Stomach (tissue), 9 donors: ENCODE measurements around the gene ANKMY2. TPM values are rescaled to one million over a fixed set of nuclear protein-coding genes. Genes with fewer than 3 reads are reported as not detected.

Experiments
- DNase-seq, 2 donors: peaks; one replicate each; pipeline versions ENCODE4 v3.0.0 to v3.0.0-alpha.2; 2013 to 2019
- H3K27ac ChIP-seq, 5 donors: fragments of 200-600 bp in 4 of 5; sonication (generic) in 4 of 5; one replicate each; pipeline ENCODE4 v1.5.1; 2013 to 2019; ENCODE audit warnings: mild to moderate bottlenecking in 1 of 5, moderate library complexity in 1 of 5
- H3K27me3 ChIP-seq, 3 donors: fragments of 200-600 bp; sonication (generic); one replicate each; pipeline ENCODE4 v1.5.1; 2017 to 2019; ENCODE audit warnings: mixed run types in 1 of 3
- H3K36me3 ChIP-seq, 4 donors: fragments of 200-600 bp; sonication (generic); 1 replicate in 3 of 4; 2 replicates in 1 of 4; pipeline ENCODE4 v1.5.1; 2016 to 2019
- H3K4me1 ChIP-seq, 4 donors: fragments of 200-600 bp; sonication (generic); one replicate each; pipeline ENCODE4 v1.5.1; 2016 to 2019
- H3K4me3 ChIP-seq, 4 donors: fragments of 200-600 bp; sonication (generic) in 3 of 4; one replicate each; pipeline ENCODE4 v1.5.1; 2016 to 2019; ENCODE audit warnings: mild to moderate bottlenecking in 1 of 4
- H3K9me3 ChIP-seq, 4 donors: fragments of 200-600 bp; sonication (generic); one replicate each; pipeline ENCODE4 v1.5.1; 2016 to 2019
- CTCF ChIP-seq, 7 experiments: fragments of 450-650 bp in 4 of 7; fragments of 200-600 bp in 3 of 7; sonication (generic) in 3 of 7; IDR thresholded peaks; one replicate each; pipeline ENCODE4 v1.5.1; 2016 to 2019; ENCODE audit warnings: antibody characterized with exemption in 7 of 7, control low read depth in 2 of 7, mild to moderate bottlenecking in 1 of 7
- EP300 ChIP-seq: sonication (generic); formaldehyde crosslinking; IDR thresholded peaks from one replicate; pipeline ENCODE4 v1.6.1; 2017; ENCODE audit warnings: antibody characterized with exemption
- POLR2A ChIP-seq, 4 donors: fragments of 450-650 bp; IDR thresholded peaks; one replicate each; pipeline ENCODE4 v1.6.1; 2016; ENCODE audit warnings: antibody characterized with exemption in 4 of 4, control low read depth in 2 of 4, mild to moderate bottlenecking in 1 of 4, moderate library complexity in 1 of 4
- POLR2AphosphoS5 ChIP-seq, 3 donors: sonication (generic); formaldehyde crosslinking; IDR thresholded peaks; one replicate each; pipeline ENCODE4 v1.6.1; 2016; ENCODE audit warnings: antibody characterized with exemption in 3 of 3
- WGBS, 5 donors: extraction: QIAGEN DNeasy Blood & Tissue Kit in 3 of 5; methylation state at CpG; one replicate each; pipeline versions ENCODE4 v1.1.5 to v1.1.7; 2013 to 2018; 5-methylcytosine and 5-hydroxymethylcytosine counted together
- intact Hi-C: fragments of 100-400 bp; cut with DNase I; formaldehyde crosslinking; loops from one replicate; pipeline ENCODE4 v1.15.1; 2023; ENCODE audit warnings: low total_unique reads
- polyA plus RNA-seq, 3 donors: library from polyadenylated mRNA; stranded (reverse); fragments of 200-250 nt; gene quantifications; one replicate each; pipeline ENCODE4 v1.2.3, GENCODE V29; 2013
- total RNA-seq, 5 donors: library from RNA; depleted of rRNA; stranded (reverse); fragments of >200 nt; gene quantifications; one replicate each; pipeline versions ENCODE4 v1.1.0 to v1.2.3, GENCODE V29; 2014 to 2016
- donor health status: healthy with polysubstance abuse.
- donor health status: Bipolar disorder and iron deficiency.
- donor health status: healthy.

Gene ANKMY2
- total and polyA plus RNA-seq, 8 donors, result 2.6 to 39.8 (median 29.0) TPM

GRCh38 chr7:16638282-16639280 lies 7.0 kb downstream of the ANKMY2 start:
- TF ChIP-seq POLR2A (IDR thresholded peaks at IDR 0.05) (no peak), CTCF (IDR thresholded peaks at IDR 0.05) (no peak), POLR2AphosphoS5 (IDR thresholded peaks at IDR 0.05) (no peak), EP300 (no peak)
- peak overlapping the region in 1 of 5 donors; percentile 21 for H3K27ac ChIP-seq
- H3K4me3 ChIP-seq, result no peak overlapping the region
- H3K9me3 ChIP-seq, result no peaks in the 10 kb centered on the region
- intact Hi-C loops, result no loop called here
- WGBS, 5 donors, result 50 to 64% (median 59%) methylated on average over 7 of the region's 7 CpGs
- H3K27me3 ChIP-seq, result no peaks in the 10 kb centered on the region
- peaks cover 19 to 74% (median 56%) of the 10 kb centered on the region in 4 donors for H3K4me1 ChIP-seq
- H3K36me3 ChIP-seq, result peaks cover 0 to 11% (median 2%) of the 10 kb centered on the region in 4 donors
- no peak for DNase-seq

GRCh38 chr7:16637379-16637778 lies 8.2 kb downstream of the ANKMY2 start:
- peaks cover 16 to 62% (median 47%) of the 10 kb centered on the region in 4 donors for H3K4me1 ChIP-seq
- peak overlapping the region in 2 of 5 donors; percentile 52 to 53 for H3K27ac ChIP-seq
- no peaks in the 10 kb centered on the region for H3K27me3 ChIP-seq
- H3K9me3 ChIP-seq, result no peaks in the 10 kb centered on the region
- no peak for TF ChIP-seq POLR2A (IDR thresholded peaks at IDR 0.05)
- no peak for TF ChIP-seq POLR2AphosphoS5 (IDR thresholded peaks at IDR 0.05)
- TF ChIP-seq EP300, result no peak
- no peak for TF ChIP-seq CTCF (IDR thresholded peaks at IDR 0.05)
- peaks cover 0 to 16% (median 2%) of the 10 kb centered on the region in 4 donors for H3K36me3 ChIP-seq
- no peak overlapping the region for H3K4me3 ChIP-seq
- peak in 1 of 2 donors; percentile 15 for DNase-seq
- 51 to 64% (median 60%) methylated on average over 5 of the region's 5 CpGs for WGBS, 5 donors
- intact Hi-C loops, result no loop called here

GRCh38 chr7:16636555-16637101 lies 8.9 kb downstream of the ANKMY2 start:
- TF ChIP-seq POLR2A (IDR thresholded peaks at IDR 0.05) (no peak), EP300 (no peak)
- DNase-seq, result peak in 1 of 2 donors; percentile 45
- Histone ChIP-seq H3K9me3 (no peaks in the 10 kb centered on the region), H3K27ac (peak overlapping the region in 1 of 5 donors; percentile 52), H3K27me3 (no peaks in the 10 kb centered on the region), H3K4me1 (peaks cover 16 to 55% (median 44%) of the 10 kb centered on the region in 4 donors), H3K4me3 (no peak overlapping the region), H3K36me3 (peaks cover 0 to 18% (median 2%) of the 10 kb centered on the region in 4 donors)
- intact Hi-C loops, result no loop called here
- WGBS, 5 donors, result 56 to 80% (median 73%) methylated on average over 1 of the region's 1 CpG

- Histone ChIP-seq H3K27ac (peak overlapping the region in 3 of 5 donors; percentile 23 to 54 (median 52)), H3K36me3 (peaks cover 0 to 11% (median 4%) of the 10 kb centered on the region in 4 donors), H3K27me3 (no peaks in the 10 kb centered on the region), H3K9me3 (no peaks in the 10 kb centered on the region), H3K4me1 (peaks cover 16 to 50% (median 39%) of the 10 kb centered on the region in 4 donors), H3K4me3 (no peak overlapping the region)
- 41 to 55% (median 46%) methylated on average over 4 of the region's 4 CpGs for WGBS, 5 donors
- TF ChIP-seq EP300 (no peak), POLR2A (IDR thresholded peaks at IDR 0.05) (no peak), CTCF (IDR thresholded peaks at IDR 0.05) (no peak), POLR2AphosphoS5 (IDR thresholded peaks at IDR 0.05) (no peak)
- intact Hi-C loops, result no loop called here
- DNase-seq, result peak in 1 of 2 donors; percentile 15
These were observed 11.2 kb downstream of the ANKMY2 start for GRCh38 chr7:16634271-16634738.
